GM12878 (cell line): ENCODE data around the gene CCDC51.

Experiments used
- EP300 ChIP-seq, 2 experiments: fragments of 150-350 bp in 1 of 2; IDR thresholded peaks; 2 replicates each; pipeline ENCODE4 v1.6.1; 2011 to 2012; ENCODE audit warnings: low read depth in 2 of 2, low read length in 2 of 2, borderline replicate concordance in 1 of 2, improper control_type of control experiment in 1 of 2, inconsistent platforms in 1 of 2; ENCODE audit not compliant: control insufficient read depth in 1 of 2
- MYC ChIP-seq: IDR thresholded peaks from 2 replicates; pipeline ENCODE4 v1.6.1; 2011; ENCODE audit warnings: mild to moderate bottlenecking, low read length, moderate library complexity, inconsistent platforms; ENCODE audit not compliant: insufficient read depth, insufficient replicate concordance, insufficient read length, severe bottlenecking
- POLR2A ChIP-seq: IDR thresholded peaks from 2 replicates; pipeline ENCODE4 v1.6.1; 2011; ENCODE audit warnings: low read depth, mild to moderate bottlenecking, low read length
- SMC3 ChIP-seq: IDR thresholded peaks from 2 replicates; pipeline ENCODE4 v1.6.1; 2011; ENCODE audit warnings: low read length, improper control_type of control experiment, borderline replicate concordance
- TBL1XR1 ChIP-seq: IDR thresholded peaks from 2 replicates; pipeline ENCODE4 v1.6.1; 2012; ENCODE audit warnings: low read depth, low read length, improper control_type of control experiment
- YY1 ChIP-seq: IDR thresholded peaks from 2 replicates; pipeline ENCODE4 v1.6.1; 2011; ENCODE audit warnings: low read depth, mild to moderate bottlenecking, low read length

GRCh38 chr3:48414376-48415250, 25.3 kb downstream of the CCDC51 start:
- TF ChIP-seq TBL1XR1 (no peak), YY1 (no peak), MYC (no peak), EP300 (IDR thresholded peaks at IDR 0.05; ENCODE audit: borderline replicate concordance in 1 of 2, control insufficient read depth in 1 of 2, low read depth in 2 of 2, low read length in 2 of 2) (no peak), POLR2A (no peak), SMC3 (no peak)
